Epithelial cell of proximal tubule (primary cell): ENCODE results near the gene DAND5. TPM values are rescaled to one million over a fixed set of nuclear protein-coding genes. Genes with fewer than 3 reads are reported as not detected.

Experiments
- DNase-seq: peaks from one replicate; pipeline ENCODE4 v3.0.0-alpha.2; 2011; ENCODE audit warnings: low read depth
- H3K4me3 ChIP-seq: 2 replicates; pipeline ENCODE4 v1.5.1; 2011; ENCODE audit warnings: low read depth, mild to moderate bottlenecking, low read length
- total RNA-seq: library from RNA; depleted of rRNA; stranded (reverse); fragments of >200 nt; gene quantifications from 2 replicates; pipeline ENCODE4 v1.2.3, GENCODE V29; 2015
- TF ChIP-seq, protein P1 (sequence below): conservative IDR thresholded peaks from 2 replicates; pipeline ENCODE4 v1.5.1; 2012; ENCODE audit warnings: low read depth, mild to moderate bottlenecking, low read length

Gene DAND5
- total RNA-seq, 1 donor from 2014 or later, result 0.06 TPM

GRCh38 chr19:13020002-13020414 lies 50.6 kb downstream of the DAND5 start:
- H3K4me3 ChIP-seq, result no peak overlapping the region
- TF ChIP-seq, protein P1, sequence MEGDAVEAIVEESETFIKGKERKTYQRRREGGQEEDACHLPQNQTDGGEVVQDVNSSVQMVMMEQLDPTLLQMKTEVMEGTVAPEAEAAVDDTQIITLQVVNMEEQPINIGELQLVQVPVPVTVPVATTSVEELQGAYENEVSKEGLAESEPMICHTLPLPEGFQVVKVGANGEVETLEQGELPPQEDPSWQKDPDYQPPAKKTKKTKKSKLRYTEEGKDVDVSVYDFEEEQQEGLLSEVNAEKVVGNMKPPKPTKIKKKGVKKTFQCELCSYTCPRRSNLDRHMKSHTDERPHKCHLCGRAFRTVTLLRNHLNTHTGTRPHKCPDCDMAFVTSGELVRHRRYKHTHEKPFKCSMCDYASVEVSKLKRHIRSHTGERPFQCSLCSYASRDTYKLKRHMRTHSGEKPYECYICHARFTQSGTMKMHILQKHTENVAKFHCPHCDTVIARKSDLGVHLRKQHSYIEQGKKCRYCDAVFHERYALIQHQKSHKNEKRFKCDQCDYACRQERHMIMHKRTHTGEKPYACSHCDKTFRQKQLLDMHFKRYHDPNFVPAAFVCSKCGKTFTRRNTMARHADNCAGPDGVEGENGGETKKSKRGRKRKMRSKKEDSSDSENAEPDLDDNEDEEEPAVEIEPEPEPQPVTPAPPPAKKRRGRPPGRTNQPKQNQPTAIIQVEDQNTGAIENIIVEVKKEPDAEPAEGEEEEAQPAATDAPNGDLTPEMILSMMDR, result no peak
- no peak for DNase-seq

- DNase-seq, result no peak
- TF ChIP-seq, protein P1, result no peak
- peak overlapping the region; percentile 61 for H3K4me3 ChIP-seq
Observed at GRCh38 chr19:13022111-13022858, 52.9 kb downstream of the DAND5 start.

DNA sequence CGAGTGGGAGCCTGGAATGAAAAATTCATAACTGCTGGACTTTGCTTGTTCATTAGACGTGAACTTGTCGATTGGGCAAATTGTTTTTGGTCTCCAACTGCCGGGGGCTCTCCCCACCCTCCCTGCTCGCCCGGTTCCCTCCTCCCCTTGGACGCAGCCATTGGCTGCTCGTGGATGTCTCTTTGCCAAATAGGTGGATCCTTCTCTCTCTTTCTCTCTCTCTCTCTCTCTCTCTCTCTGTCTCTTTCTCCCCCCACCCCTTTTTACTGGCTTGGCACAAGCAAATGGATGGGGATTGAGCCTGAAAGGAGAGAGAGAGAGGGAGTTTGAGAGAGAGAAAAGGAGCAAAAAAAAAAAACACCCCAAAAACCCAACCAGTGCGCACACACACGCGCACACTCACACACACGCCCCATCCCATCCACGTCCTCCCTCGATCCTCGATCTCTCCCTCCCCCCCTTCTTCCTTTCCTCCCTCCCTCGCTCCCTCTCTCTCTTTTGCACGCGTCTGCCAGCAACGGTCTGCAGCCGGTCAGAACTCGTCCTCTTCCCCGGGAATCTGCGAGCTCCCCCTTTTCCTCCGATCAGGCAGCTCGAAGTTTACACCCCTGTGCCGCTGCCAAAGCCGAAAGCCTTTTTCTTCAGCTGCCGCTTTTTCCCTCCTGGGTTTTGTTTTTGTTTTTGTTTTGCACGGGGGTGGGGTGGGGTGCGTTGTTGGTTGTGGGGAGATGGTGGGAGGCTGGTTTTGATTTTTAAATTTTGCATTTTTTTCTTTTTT lies 53.7 kb downstream of the DAND5 start:
- DNase-seq, result peak; percentile 35
- peak overlapping the region; percentile 61 for H3K4me3 ChIP-seq
- TF ChIP-seq, protein P1, result no peak

GRCh38 chr19:13023656-13024055 lies 54.3 kb downstream of the DAND5 start:
- peak overlapping the region; percentile 61 for H3K4me3 ChIP-seq
- DNase-seq, result no peak
- TF ChIP-seq, protein P1, result no peak

Other genes starting within 250 kb of the DAND5 start
- gene TNPO2, start 245.6 kb upstream of the DAND5 start, total RNA-seq, result 21.9 and 33.3 TPM in 2 replicates
- gene TRIR, start 234.9 kb upstream of the DAND5 start, total RNA-seq, result 430 and 635 TPM in 2 replicates
- 86.6 and 151 TPM in 2 replicates for gene GET3, start 232.1 kb upstream of the DAND5 start, total RNA-seq
- not detected in 2 replicates for gene BEST2, start 217.8 kb upstream of the DAND5 start, total RNA-seq
- 12.3 and 26.3 TPM in 2 replicates for gene HOOK2, start 194.0 kb upstream of the DAND5 start, total RNA-seq
- gene JUNB, start 178.1 kb upstream of the DAND5 start, total RNA-seq, result 127 and 251 TPM in 2 replicates
- 463 and 571 TPM in 2 replicates for gene PRDX2, start 167.8 kb upstream of the DAND5 start, total RNA-seq
- gene THSD8, start 167.5 kb upstream of the DAND5 start, total RNA-seq, result not detected in 2 replicates
- 49.6 and 62.7 TPM in 2 replicates for gene RNASEH2A, start 163.0 kb upstream of the DAND5 start, total RNA-seq
- gene RTBDN, start 135.0 kb upstream of the DAND5 start, total RNA-seq, result not detected in 2 replicates
- gene MAST1, start 131.1 kb upstream of the DAND5 start, total RNA-seq, result 0.22 and 1.5 TPM in 2 replicates
- 21.0 and 24.0 TPM in 2 replicates for gene DNASE2, start 88.1 kb upstream of the DAND5 start, total RNA-seq
- gene KLF1, start 82.4 kb upstream of the DAND5 start, total RNA-seq, result 0.51 TPM in 1 of 2 replicates, not detected in the other
- 43.4 and 49.1 TPM in 2 replicates for gene GCDH, start 78.4 kb upstream of the DAND5 start, total RNA-seq
- 0.22 and 1.3 TPM in 2 replicates for gene SYCE2, start 50.3 kb upstream of the DAND5 start, total RNA-seq
- 89.1 and 101 TPM in 2 replicates for gene FARSA, start 35.9 kb upstream of the DAND5 start, total RNA-seq
- gene CALR, start 31.0 kb upstream of the DAND5 start, total RNA-seq, result 1,613 and 1,812 TPM in 2 replicates
- gene RAD23A, start 23.7 kb upstream of the DAND5 start, total RNA-seq, result 108 and 129 TPM in 2 replicates
- gene GADD45GIP1, start 12.4 kb upstream of the DAND5 start, total RNA-seq, result 87.2 and 105 TPM in 2 replicates
- 1.7 TPM in 1 of 2 replicates, not detected in the other for gene NFIX, start 25.9 kb downstream of the DAND5 start, total RNA-seq
- 4.0 and 6.9 TPM in 2 replicates for gene LYL1, start 133.3 kb downstream of the DAND5 start, total RNA-seq
- gene TRMT1, start 147.2 kb downstream of the DAND5 start, total RNA-seq, result 49.9 and 56.1 TPM in 2 replicates
- gene NACC1, start 148.7 kb downstream of the DAND5 start, total RNA-seq, result 72.2 and 114 TPM in 2 replicates
- gene STX10, start 180.8 kb downstream of the DAND5 start, total RNA-seq, result 89.0 and 92.7 TPM in 2 replicates
- 105 and 145 TPM in 2 replicates for gene IER2, start 180.8 kb downstream of the DAND5 start, total RNA-seq